HepG2 (cell line): ENCODE measurements around the gene ANTKMT. TPM values are rescaled to one million over a fixed set of nuclear protein-coding genes. Genes with fewer than 3 reads are reported as not detected.

Experiments used
- AGO1 ChIP-seq: fragments of 200-400 bp; formaldehyde crosslinking; IDR thresholded peaks from 2 replicates; pipeline ENCODE4 v1.6.1; 2017; ENCODE audit warnings: mild to moderate bottlenecking, low read depth, low read length, moderate library complexity; ENCODE audit not compliant: poor library complexity, severe bottlenecking
- CHCHD3 ChIP-seq: sonication (generic); formaldehyde crosslinking; IDR thresholded peaks from 2 replicates; pipeline ENCODE4 v1.8.0; 2022; ENCODE audit warnings: mild to moderate bottlenecking, missing genetic modification reagents, moderate library complexity
- DMAP1 ChIP-seq: IDR thresholded peaks from 2 replicates; pipeline ENCODE4 v1.6.1; 2016
- DNMT3B ChIP-seq: conservative IDR thresholded peaks from 2 replicates; pipeline ENCODE4 v1.6.1; 2016; ENCODE audit warnings: missing biosample characterization, control low read depth
- FOXA1 ChIP-seq, 2 experiments: fragments of 450-650 bp in 1 of 2; sonication (generic) in 1 of 2; formaldehyde crosslinking in 1 of 2; IDR thresholded peaks; 2 replicates each; pipeline versions ENCODE4 v1.4.0 to v1.6.1; 2016 to 2020; ENCODE audit warnings: missing genetic modification reagents in 1 of 2
- FOXO1 ChIP-seq: sonication (generic); formaldehyde crosslinking; IDR thresholded peaks from 2 replicates; pipeline ENCODE4 v1.4.0; 2020; ENCODE audit warnings: missing genetic modification reagents
- HDAC1 ChIP-seq: sonication (generic); formaldehyde crosslinking; IDR thresholded peaks from 2 replicates; pipeline ENCODE4 v1.5.1; 2020; ENCODE audit warnings: mild to moderate bottlenecking, missing genetic modification reagents
- HNRNPL ChIP-seq: fragments of 200-400 bp; formaldehyde crosslinking; IDR thresholded peaks from 2 replicates; pipeline ENCODE4 v1.6.1; 2017; ENCODE audit warnings: mild to moderate bottlenecking, low read depth, low read length
- HNRNPLL ChIP-seq: fragments of 200-400 bp; formaldehyde crosslinking; IDR thresholded peaks from 2 replicates; pipeline ENCODE4 v1.6.1; 2017; ENCODE audit warnings: mild to moderate bottlenecking, low read depth, low read length; ENCODE audit not compliant: poor library complexity, severe bottlenecking
- KDM2A ChIP-seq: sonication (generic); formaldehyde crosslinking; IDR thresholded peaks from 2 replicates; pipeline ENCODE4 v1.4.0; 2020; ENCODE audit warnings: low read depth, missing genetic modification reagents, borderline replicate concordance
- KLF13 ChIP-seq: sonication (generic); formaldehyde crosslinking; IDR thresholded peaks from 2 replicates; pipeline ENCODE4 v1.4.0; 2020; ENCODE audit warnings: mild to moderate bottlenecking, missing genetic modification reagents
- NR2F6 ChIP-seq, 2 experiments: IDR thresholded peaks; 2 replicates each; pipeline ENCODE4 v1.6.1; 2016; ENCODE audit warnings: antibody characterized with exemption in 1 of 2, mild to moderate bottlenecking in 1 of 2
- PHF8 ChIP-seq: sonication (generic); formaldehyde crosslinking; IDR thresholded peaks from 2 replicates; pipeline ENCODE4 v1.5.0; 2020; ENCODE audit warnings: missing genetic modification reagents
- PLSCR1 ChIP-seq: sonication (generic); formaldehyde crosslinking; IDR thresholded peaks from 2 replicates; pipeline ENCODE4 v1.5.0; 2020; ENCODE audit warnings: missing genetic modification reagents, mild to moderate bottlenecking, borderline replicate concordance
- RBFOX2 ChIP-seq: fragments of 200-400 bp; formaldehyde crosslinking; IDR thresholded peaks from 2 replicates; pipeline ENCODE4 v1.6.1; 2017; ENCODE audit warnings: low read depth, mild to moderate bottlenecking, low read length
- TEAD3 ChIP-seq: optimal IDR thresholded peaks from 2 replicates; pipeline ENCODE3; 2016; ENCODE audit warnings: borderline replicate concordance
- UBTF ChIP-seq: sonication (generic); formaldehyde crosslinking; IDR thresholded peaks from 2 replicates; pipeline ENCODE4 v1.4.0; 2020; ENCODE audit warnings: mild to moderate bottlenecking, missing genetic modification reagents
- ZBTB38 ChIP-seq: sonication (generic); formaldehyde crosslinking; IDR thresholded peaks from 2 replicates; pipeline ENCODE4 v1.5.1; 2020; ENCODE audit warnings: mild to moderate bottlenecking, missing genetic modification reagents
- ZFY ChIP-seq: sonication (generic); formaldehyde crosslinking; IDR thresholded peaks from 2 replicates; pipeline ENCODE4 v1.4.0; 2020; ENCODE audit warnings: missing genetic modification reagents
- ZNF12 ChIP-seq: sonication (generic); formaldehyde crosslinking; IDR thresholded peaks from 2 replicates; pipeline ENCODE4 v1.5.0; 2020; ENCODE audit warnings: missing genetic modification reagents
- ZNF350 ChIP-seq: sonication (generic); formaldehyde crosslinking; IDR thresholded peaks from 2 replicates; pipeline ENCODE4 v1.4.0; 2020; ENCODE audit warnings: mild to moderate bottlenecking, low read depth, missing genetic modification reagents, borderline replicate concordance
- ZNF496 ChIP-seq: sonication (generic); formaldehyde crosslinking; IDR thresholded peaks from 2 replicates; pipeline ENCODE4 v1.8.1; 2023; ENCODE audit warnings: mild to moderate bottlenecking, moderate library complexity, missing genetic modification reagents; ENCODE audit not compliant: insufficient replicate concordance
- ZNF639 ChIP-seq: conservative IDR thresholded peaks from 2 replicates; pipeline ENCODE4 v1.6.1; 2018; ENCODE audit warnings: missing genetic modification reagents
- ZNF724P ChIP-seq: sonication (generic); formaldehyde crosslinking; IDR thresholded peaks from 2 replicates; pipeline ENCODE4 v1.8.0; 2022; ENCODE audit warnings: missing genetic modification reagents, borderline replicate concordance
- ZNF737 ChIP-seq: sonication (generic); formaldehyde crosslinking; IDR thresholded peaks from 2 replicates; pipeline ENCODE4 v1.5.0; 2020; ENCODE audit warnings: missing genetic modification reagents, mild to moderate bottlenecking, borderline replicate concordance
- polyA plus RNA-seq, 8 experiments: library from polyadenylated mRNA; depleted of rRNA in 3 of 8; stranded (reverse) in 7 of 8; unstranded in 1 of 8; fragments of >200 nt; fragmentation: Illumina TruSeq in 4 of 8; extraction: Trizol in 4 of 8; gene quantifications; 2 replicates each; pipeline versions ENCODE4 v1.2.1 to v1.2.3, GENCODE V29; 2011 to 2016; ENCODE audit warnings: low read depth in 4 of 8, missing spikeins in 1 of 8, mixed read lengths in 1 of 8; ENCODE audit not compliant: insufficient read depth in 1 of 8
- total RNA-seq, 5 experiments: library from RNA; depleted of rRNA; stranded (reverse); fragments of >200 nt; fragmentation: Illumina TruSeq; extraction: Trizol; gene quantifications; 2 replicates each; pipeline ENCODE4 v1.2.3, GENCODE V29; 2016; ENCODE audit warnings: low read depth in 1 of 5

Gene ANTKMT
- total and polyA plus RNA-seq, 2 of the 13 experiments (the other 11 are each of a cell fraction or from before 2014, with no cell fraction given), result 7.5 to 47.8 TPM

- peak; percentile 66; the same call in 1 of the 2 replicates for TF ChIP-seq ZNF724P
- TF ChIP-seq TEAD3, result peak; percentile 8
- TF ChIP-seq CHCHD3 (CRISPR knock-in tag), result peak; percentile 67; the same call in 1 of the 2 replicates
- TF ChIP-seq PLSCR1 (CRISPR knock-in tag), result no peak
- TF ChIP-seq PHF8 (CRISPR knock-in tag), result 0 out of 2 replicates have a peak, but pooled peaks have one; percentile 25
- peak; percentile 53; the same call in 1 of the 2 replicates for TF ChIP-seq ZNF639 (CRISPR knock-in tag)
- peak; percentile 46; the same call in 1 of the 2 replicates for TF ChIP-seq RBFOX2
- TF ChIP-seq HNRNPLL, result peak; percentile 49
- peak; percentile 65 for TF ChIP-seq UBTF (CRISPR knock-in tag)
- 0 out of 2 replicates have a peak, but pooled peaks have one; percentile 15 for TF ChIP-seq DMAP1 (CRISPR knock-in tag)
- TF ChIP-seq NR2F6 (IDR thresholded peaks at IDR 0.05), result no peak
- 0 out of 2 replicates have a peak, but pooled peaks have one; percentile 6 for TF ChIP-seq NR2F6 (CRISPR knock-in tag; IDR thresholded peaks at IDR 0.05)
- 0 out of 2 replicates have a peak, but pooled peaks have one; percentile 8 for TF ChIP-seq FOXO1 (CRISPR knock-in tag)
- no peak for TF ChIP-seq FOXA1 (IDR thresholded peaks at IDR 0.05)
- 0 out of 2 replicates have a peak, but pooled peaks have one; percentile 20 for TF ChIP-seq FOXA1 (CRISPR knock-in tag; IDR thresholded peaks at IDR 0.05)
- no peak for TF ChIP-seq DNMT3B (CRISPR knock-in tag)
- TF ChIP-seq KDM2A, result peak; percentile 81; the same call in 1 of the 2 replicates
- TF ChIP-seq ZNF12 (CRISPR knock-in tag), result 0 out of 2 replicates have a peak, but pooled peaks have one; percentile 9
- peak; percentile 43 for TF ChIP-seq ZNF350 (CRISPR knock-in tag)
- TF ChIP-seq HDAC1 (CRISPR knock-in tag), result peak; percentile 15; the same call in 1 of the 2 replicates
- TF ChIP-seq ZFY, result no peak; the same call in 1 of the 2 replicates
- no peak for TF ChIP-seq ZNF496 (CRISPR knock-in tag)
- TF ChIP-seq ZBTB38 (CRISPR knock-in tag), result peak; percentile 34; the same call in 1 of the 2 replicates
- 0 out of 2 replicates have a peak, but pooled peaks have one; percentile 43 for TF ChIP-seq KLF13
- peak; percentile 75 for TF ChIP-seq AGO1
- TF ChIP-seq HNRNPL, result 0 out of 2 replicates have a peak, but pooled peaks have one; percentile 16
- no peak for TF ChIP-seq ZNF737 (CRISPR knock-in tag)
Observed at GRCh38 chr16:727291-727977, 6.5 kb downstream of the ANTKMT start (continued).
